ENCODE measurements around the gene PRKCQ.

- TF ChIP-seq, protein P1, sequence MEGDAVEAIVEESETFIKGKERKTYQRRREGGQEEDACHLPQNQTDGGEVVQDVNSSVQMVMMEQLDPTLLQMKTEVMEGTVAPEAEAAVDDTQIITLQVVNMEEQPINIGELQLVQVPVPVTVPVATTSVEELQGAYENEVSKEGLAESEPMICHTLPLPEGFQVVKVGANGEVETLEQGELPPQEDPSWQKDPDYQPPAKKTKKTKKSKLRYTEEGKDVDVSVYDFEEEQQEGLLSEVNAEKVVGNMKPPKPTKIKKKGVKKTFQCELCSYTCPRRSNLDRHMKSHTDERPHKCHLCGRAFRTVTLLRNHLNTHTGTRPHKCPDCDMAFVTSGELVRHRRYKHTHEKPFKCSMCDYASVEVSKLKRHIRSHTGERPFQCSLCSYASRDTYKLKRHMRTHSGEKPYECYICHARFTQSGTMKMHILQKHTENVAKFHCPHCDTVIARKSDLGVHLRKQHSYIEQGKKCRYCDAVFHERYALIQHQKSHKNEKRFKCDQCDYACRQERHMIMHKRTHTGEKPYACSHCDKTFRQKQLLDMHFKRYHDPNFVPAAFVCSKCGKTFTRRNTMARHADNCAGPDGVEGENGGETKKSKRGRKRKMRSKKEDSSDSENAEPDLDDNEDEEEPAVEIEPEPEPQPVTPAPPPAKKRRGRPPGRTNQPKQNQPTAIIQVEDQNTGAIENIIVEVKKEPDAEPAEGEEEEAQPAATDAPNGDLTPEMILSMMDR (IDR thresholded peaks at IDR 0.05; ENCODE audit: low read depth, low read length, missing input control) = no peak
- TF ChIP-seq SP1 (IDR thresholded peaks at IDR 0.05) = no peak
- TF ChIP-seq RAD21 (IDR thresholded peaks at IDR 0.05) = no peak
Observed at GRCh38 chr10:6423413-6424170, 156.5 kb downstream of the PRKCQ start.

All from liver (tissue), 3 donors.